EH (cell line): ENCODE measurements around the gene CAND1.
A peak's percentile ranks its signal among the peaks of the same experiment; 100 is the strongest.
"Not testable (repeated sequence)": the region's sequence is repeated elsewhere in the genome, so short reads cannot be mapped to it uniquely, and the experiment has no call there.

Experiments
- DNase-seq: peaks from one replicate; pipeline ENCODE4 v3.0.0-alpha.2; 2015; ENCODE audit warnings: low read depth

CAND1 gene

DNA sequence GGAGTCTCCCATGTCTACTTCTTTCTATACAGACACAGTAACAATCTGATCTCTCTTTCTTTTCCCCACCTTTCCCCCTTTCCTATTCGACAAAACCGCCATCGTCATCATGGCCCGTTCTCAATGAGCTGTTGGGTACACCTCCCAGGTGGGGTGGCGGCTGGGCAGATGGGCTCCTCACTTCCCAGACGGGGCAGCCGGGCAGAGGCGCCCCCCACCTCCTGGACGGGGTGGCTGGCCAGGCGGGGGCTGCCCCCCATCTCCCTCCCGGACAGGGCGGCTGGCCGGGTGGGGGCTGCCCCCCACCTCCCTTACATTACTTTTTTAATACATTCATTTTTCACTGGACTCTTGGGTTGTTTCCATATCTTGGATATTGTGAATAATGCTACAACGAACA, 71.9 kb downstream of the CAND1 start:
- DNase-seq, result not testable (repeated sequence)

GRCh38 chr12:67344979-67345710, 76.0 kb downstream of the CAND1 start:
- no peak for DNase-seq

- no peak for DNase-seq
These were observed 79.5 kb downstream of the CAND1 start for GRCh38 chr12:67348683-67349082.

- peak; percentile 23 for DNase-seq
These were observed 83.5 kb downstream of the CAND1 start for GRCh38 chr12:67352682-67353081.

GRCh38 chr12:67354322-67354721, 85.2 kb downstream of the CAND1 start:
- DNase-seq, result no peak

DNA sequence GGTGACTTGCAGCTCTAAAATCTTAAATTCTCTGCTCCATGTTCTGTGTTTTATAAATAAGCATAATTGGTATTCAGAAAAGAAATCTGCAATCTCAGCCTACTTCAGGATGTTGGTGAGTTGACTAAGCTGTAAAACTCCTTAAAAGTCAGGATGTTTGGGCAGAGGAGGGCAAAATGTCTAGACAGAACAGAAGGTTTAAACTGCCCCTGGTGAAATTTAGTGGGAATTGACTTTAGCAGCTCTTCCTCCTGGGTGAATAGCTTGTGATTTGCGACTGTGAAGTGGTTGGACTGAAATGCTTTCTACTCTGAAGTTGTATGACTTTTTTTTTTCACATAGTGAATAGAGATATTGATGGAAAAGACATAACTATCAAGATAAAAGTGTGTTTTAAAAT, 85.8 kb downstream of the CAND1 start:
- peak; percentile 59 for DNase-seq

- peak; percentile 76 for DNase-seq
These were observed 86.5 kb downstream of the CAND1 start for GRCh38 chr12:67355428-67356379.

GRCh38 chr12:67356380-67356774, 87.2 kb downstream of the CAND1 start:
- no peak for DNase-seq

GRCh38 chr12:67357376-67358125, 88.4 kb downstream of the CAND1 start:
- DNase-seq, result peak; percentile 16

DNA sequence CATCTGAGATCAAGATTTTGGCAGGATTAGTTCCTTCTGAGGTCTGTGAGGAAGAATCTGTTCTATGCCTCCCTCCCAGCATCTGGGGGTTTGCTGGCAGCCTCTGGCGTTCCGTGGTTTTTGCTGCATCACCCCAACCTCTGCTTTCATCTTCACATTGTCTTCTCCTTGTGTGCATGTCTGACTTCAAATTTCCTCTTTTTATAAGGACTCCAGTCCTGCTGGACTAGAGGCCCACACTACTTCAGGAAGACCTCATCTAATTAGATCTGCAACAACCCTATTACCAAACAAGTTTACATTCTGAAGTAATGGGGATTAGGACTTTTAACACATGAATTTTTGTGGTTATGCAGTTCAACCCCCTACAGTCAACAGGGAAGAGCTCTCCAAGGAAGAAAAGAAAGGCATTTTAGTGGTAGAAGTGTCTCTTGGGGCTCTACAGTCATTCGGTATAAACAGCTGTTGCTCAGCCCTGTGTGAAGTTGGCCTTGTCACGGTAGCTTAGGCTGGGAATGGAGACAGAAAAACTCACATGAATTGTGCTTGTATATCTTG, 89.7 kb downstream of the CAND1 start:
- peak; percentile 98 for DNase-seq

GRCh38 chr12:67362526-67362925, 93.4 kb downstream of the CAND1 start:
- no peak for DNase-seq

GRCh38 chr12:67364228-67364627, 95.1 kb downstream of the CAND1 start:
- DNase-seq, result peak; percentile 27

- no peak for DNase-seq
These were observed 96.0 kb downstream of the CAND1 start for GRCh38 chr12:67365131-67365530.

DNA sequence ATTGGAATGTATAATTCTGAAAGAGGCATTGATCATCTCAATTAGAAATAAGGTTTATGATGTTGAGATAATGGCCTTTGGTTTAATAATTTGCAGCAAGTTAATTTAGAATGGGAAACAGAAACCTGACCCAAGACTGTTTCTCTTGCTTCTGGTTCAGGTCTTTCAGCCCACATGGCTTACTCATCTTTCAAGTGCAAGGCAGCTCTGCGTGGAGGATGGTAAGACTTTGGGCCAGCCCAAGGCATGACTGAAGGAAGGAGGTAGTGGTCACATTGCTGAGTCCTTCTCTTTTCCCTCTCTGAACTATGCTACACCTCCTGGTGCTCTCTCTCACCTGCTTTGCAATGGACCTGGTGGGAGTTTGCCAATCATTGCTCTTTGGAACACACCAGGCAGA, 98.7 kb downstream of the CAND1 start:
- peak; percentile 5 for DNase-seq
